Measurements from ENCODE around the gene CLDN8. TPM values are rescaled to one million over a fixed set of nuclear protein-coding genes. Genes with fewer than 3 reads are reported as not detected.

The CLDN8 gene
- total RNA-seq, 1 donor from 2014 or later = not detected

DNA sequence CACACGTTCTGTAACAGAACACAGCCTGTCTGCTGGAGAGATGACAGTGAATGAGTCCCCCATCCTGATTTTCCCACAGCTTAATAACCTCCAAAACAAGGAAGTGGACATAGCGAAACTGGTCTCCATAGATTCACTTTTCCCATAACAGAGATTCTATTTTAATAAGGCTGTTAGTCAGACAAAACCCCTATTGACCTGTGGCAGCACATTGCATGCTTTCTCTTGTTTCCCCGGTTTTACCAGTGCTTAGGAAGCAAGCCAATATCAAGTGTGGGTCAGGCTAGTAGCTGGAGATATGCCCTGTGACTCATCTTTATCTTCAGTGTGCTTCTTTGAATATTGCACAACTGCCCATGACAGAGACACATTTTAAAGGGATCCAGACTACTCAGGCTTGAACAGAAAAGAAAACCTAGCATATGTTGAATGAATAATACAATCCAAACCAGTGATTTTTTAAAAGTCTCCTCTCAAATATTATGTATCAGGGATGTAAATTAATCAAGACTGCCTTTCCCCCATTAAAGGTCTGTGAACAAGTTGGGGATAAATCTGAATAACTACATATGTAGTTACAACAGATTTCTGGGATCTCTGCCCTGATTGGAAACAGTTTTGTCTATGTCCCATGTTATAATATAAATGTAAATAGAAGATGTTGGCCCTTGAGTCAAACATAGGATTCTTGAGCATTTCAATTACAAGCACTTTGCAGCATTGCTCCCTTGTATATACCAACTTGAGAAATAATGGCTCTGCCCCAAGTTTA lies 11.9 kb upstream of the CLDN8 start:
- peak overlapping the region; percentile 37 for H3K27ac ChIP-seq (replicated peaks)
- no peak for DNase-seq

DNA sequence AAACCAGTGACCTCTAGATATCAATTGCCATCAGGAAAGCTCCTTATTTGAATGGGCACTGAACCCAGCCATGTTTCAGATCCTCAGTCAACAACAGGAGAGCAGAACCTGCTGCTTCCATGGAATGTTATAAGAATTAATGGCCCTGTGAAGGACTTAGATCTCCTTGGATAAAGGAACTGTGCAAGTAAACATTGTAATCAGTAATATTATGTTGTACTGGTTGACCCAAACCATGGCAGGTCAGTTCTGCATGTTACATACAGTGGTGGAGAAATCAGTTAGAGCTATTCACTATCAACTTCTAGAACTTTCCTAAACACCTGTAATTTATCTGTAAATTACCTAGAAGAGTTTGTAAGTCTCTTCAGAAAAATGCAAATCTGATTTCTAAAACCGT lies 11.2 kb upstream of the CLDN8 start:
- Histone ChIP-seq H3K27me3 (ENCODE audit: low read depth) (no peaks in the 10 kb centered on the region), H3K27ac (replicated peaks) (peak overlapping the region; percentile 37), H3K36me3 (no peaks in the 10 kb centered on the region), H3K4me1 (peaks cover 17% of the 10 kb centered on the region), H3K9me3 (replicated peaks) (peaks cover 6% of the 10 kb centered on the region), H3K4me3 (no peak overlapping the region)
- no peak for DNase-seq
- TF ChIP-seq, protein P1, sequence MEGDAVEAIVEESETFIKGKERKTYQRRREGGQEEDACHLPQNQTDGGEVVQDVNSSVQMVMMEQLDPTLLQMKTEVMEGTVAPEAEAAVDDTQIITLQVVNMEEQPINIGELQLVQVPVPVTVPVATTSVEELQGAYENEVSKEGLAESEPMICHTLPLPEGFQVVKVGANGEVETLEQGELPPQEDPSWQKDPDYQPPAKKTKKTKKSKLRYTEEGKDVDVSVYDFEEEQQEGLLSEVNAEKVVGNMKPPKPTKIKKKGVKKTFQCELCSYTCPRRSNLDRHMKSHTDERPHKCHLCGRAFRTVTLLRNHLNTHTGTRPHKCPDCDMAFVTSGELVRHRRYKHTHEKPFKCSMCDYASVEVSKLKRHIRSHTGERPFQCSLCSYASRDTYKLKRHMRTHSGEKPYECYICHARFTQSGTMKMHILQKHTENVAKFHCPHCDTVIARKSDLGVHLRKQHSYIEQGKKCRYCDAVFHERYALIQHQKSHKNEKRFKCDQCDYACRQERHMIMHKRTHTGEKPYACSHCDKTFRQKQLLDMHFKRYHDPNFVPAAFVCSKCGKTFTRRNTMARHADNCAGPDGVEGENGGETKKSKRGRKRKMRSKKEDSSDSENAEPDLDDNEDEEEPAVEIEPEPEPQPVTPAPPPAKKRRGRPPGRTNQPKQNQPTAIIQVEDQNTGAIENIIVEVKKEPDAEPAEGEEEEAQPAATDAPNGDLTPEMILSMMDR (IDR thresholded peaks at IDR 0.05; ENCODE audit: borderline replicate concordance) = no peak
- intact Hi-C loops (cut with micrococcal nuclease) = no loop called here

More for the DNA sequence above, 11.9 kb upstream of the CLDN8 start:
- peaks cover 17% of the 10 kb centered on the region for H3K4me1 ChIP-seq
- H3K36me3 ChIP-seq = no peaks in the 10 kb centered on the region
- H3K9me3 ChIP-seq (replicated peaks) = peaks cover 7% of the 10 kb centered on the region
- TF ChIP-seq, protein P1 (IDR thresholded peaks at IDR 0.05; ENCODE audit: borderline replicate concordance) = no peak
- H3K4me3 ChIP-seq = no peak overlapping the region
- intact Hi-C loops (cut with micrococcal nuclease) = no loop called here
- no peaks in the 10 kb centered on the region for H3K27me3 ChIP-seq (ENCODE audit: low read depth)

DNA sequence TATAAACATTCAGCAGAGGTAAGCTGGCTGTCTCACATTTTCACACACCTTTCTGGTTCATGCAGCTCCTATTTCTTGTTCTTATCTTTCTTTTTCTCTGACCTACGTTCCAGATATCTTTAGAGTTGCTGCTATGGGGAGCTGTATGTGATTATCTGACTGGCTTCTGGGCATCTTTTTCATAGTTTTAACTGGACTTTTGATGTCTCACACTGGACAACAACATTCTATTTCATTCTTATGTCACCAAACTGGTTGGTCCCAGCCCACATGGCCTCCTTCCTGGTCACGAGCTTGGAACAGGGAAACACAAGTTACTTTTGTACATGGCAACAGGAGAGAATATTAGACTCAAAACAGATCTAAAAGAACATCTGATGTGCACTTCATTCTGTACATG lies 7.7 kb upstream of the CLDN8 start:
- Histone ChIP-seq H3K36me3 (no peaks in the 10 kb centered on the region), H3K27me3 (ENCODE audit: low read depth) (no peaks in the 10 kb centered on the region), H3K4me3 (no peak overlapping the region), H3K9me3 (replicated peaks) (no peaks in the 10 kb centered on the region), H3K4me1 (peaks cover 17% of the 10 kb centered on the region), H3K27ac (replicated peaks) (no peak overlapping the region)
- TF ChIP-seq, protein P1 (IDR thresholded peaks at IDR 0.05; ENCODE audit: borderline replicate concordance) = no peak
- DNase-seq = no peak
- intact Hi-C loops (cut with micrococcal nuclease) = no loop called here

DNA sequence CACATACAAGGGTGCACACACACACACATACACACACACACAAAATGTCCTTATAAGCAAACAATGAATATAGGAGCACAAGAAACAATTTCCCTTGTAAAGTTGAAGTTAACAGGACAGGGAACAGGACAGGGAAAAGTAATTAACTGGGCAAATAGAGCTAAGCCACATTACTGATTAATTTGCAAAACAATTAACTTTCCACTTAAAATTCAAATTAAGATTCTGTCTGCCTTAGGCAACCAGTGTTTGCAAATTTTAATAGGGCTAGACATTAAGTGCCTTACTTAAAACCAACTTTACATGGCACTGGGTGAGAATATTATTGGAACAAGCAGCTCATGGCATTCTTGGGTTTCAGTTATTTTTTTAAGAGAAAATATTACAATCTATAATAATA lies 6.8 kb upstream of the CLDN8 start:
- TF ChIP-seq, protein P1 (IDR thresholded peaks at IDR 0.05; ENCODE audit: borderline replicate concordance) = no peak
- Histone ChIP-seq H3K9me3 (replicated peaks) (no peaks in the 10 kb centered on the region), H3K36me3 (no peaks in the 10 kb centered on the region), H3K27ac (replicated peaks) (no peak overlapping the region), H3K27me3 (ENCODE audit: low read depth) (no peaks in the 10 kb centered on the region), H3K4me3 (no peak overlapping the region), H3K4me1 (peaks cover 10% of the 10 kb centered on the region)
- intact Hi-C loops (cut with micrococcal nuclease) = no loop called here
- no peak for DNase-seq

DNA sequence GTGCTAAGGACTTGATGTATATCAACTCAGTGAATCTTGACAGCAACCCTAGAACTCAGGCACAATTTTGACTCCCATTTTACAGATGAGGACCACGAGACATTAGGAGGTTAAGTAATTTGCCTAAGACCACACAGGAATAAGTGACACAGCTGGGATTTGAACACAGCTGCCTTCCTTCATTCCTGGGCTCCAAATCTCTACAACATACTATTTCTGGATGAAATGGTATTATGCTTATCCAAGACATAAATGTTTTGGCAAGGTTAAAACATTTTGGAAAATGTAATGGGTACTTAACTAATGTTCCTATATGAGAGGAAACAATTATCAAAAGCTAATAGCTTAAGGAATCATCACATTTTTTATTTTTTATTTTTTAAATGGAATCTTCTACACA lies 4.8 kb downstream of the CLDN8 start:
- Histone ChIP-seq H3K9me3 (replicated peaks) (no peaks in the 10 kb centered on the region), H3K4me1 (no peaks in the 10 kb centered on the region), H3K27me3 (ENCODE audit: low read depth) (no peaks in the 10 kb centered on the region), H3K27ac (replicated peaks) (no peak overlapping the region), H3K4me3 (no peak overlapping the region), H3K36me3 (no peaks in the 10 kb centered on the region)
- TF ChIP-seq, protein P1 (IDR thresholded peaks at IDR 0.05; ENCODE audit: borderline replicate concordance) = no peak
- no peak for DNase-seq
- intact Hi-C loops (cut with micrococcal nuclease) = no loop called here
